ENCODE measurements around the gene ZDHHC24.

ZDHHC24 gene

GRCh38 chr11:66484806-66485380 is 61.0 kb downstream of the ZDHHC24 start:
- Mint-ChIP-seq H3K27ac (no peak overlapping the region), H3K36me3 (ENCODE audit: low read depth) (peaks cover 13% of the 10 kb centered on the region), H3K27me3 (no peaks in the 10 kb centered on the region), H3K4me1 (peaks cover 19% of the 10 kb centered on the region), H3K9me3 (no peaks in the 10 kb centered on the region), H3K4me3 (no peak overlapping the region)
- no peak for DNase-seq
- no peak for ATAC-seq

GRCh38 chr11:66480117-66480938 is 65.5 kb downstream of the ZDHHC24 start, which contains the start of gene DPP3:
Gene DPP3 (plus strand): TSS chr11:66480434. CDS start chr11:66482201, 1,767 bp downstream.
- no peaks in the 10 kb centered on the region for H3K27me3 Mint-ChIP-seq
- no peaks in the 10 kb centered on the region for H3K9me3 Mint-ChIP-seq
- H3K36me3 Mint-ChIP-seq (ENCODE audit: low read depth): peaks cover 6% of the 10 kb centered on the region
- peak; percentile 97 for DNase-seq
- H3K4me1 Mint-ChIP-seq: peaks cover 26% of the 10 kb centered on the region
- H3K27ac Mint-ChIP-seq: peak within 1 kb of the TSS; percentile 84
- ATAC-seq: peak; percentile 96
- H3K4me3 Mint-ChIP-seq: peak within 1 kb of the TSS; percentile 88

- H3K27ac Mint-ChIP-seq: peak overlapping the region; percentile 84
- peaks cover 4% of the 10 kb centered on the region for H3K36me3 Mint-ChIP-seq (ENCODE audit: low read depth)
- peak; percentile 23 for DNase-seq
- no peaks in the 10 kb centered on the region for H3K9me3 Mint-ChIP-seq
- peaks cover 26% of the 10 kb centered on the region for H3K4me1 Mint-ChIP-seq
- peak overlapping the region; percentile 88 for H3K4me3 Mint-ChIP-seq
- no peak for ATAC-seq
- no peaks in the 10 kb centered on the region for H3K27me3 Mint-ChIP-seq
These were observed 66.3 kb downstream of the ZDHHC24 start for GRCh38 chr11:66479394-66480116.

DNA sequence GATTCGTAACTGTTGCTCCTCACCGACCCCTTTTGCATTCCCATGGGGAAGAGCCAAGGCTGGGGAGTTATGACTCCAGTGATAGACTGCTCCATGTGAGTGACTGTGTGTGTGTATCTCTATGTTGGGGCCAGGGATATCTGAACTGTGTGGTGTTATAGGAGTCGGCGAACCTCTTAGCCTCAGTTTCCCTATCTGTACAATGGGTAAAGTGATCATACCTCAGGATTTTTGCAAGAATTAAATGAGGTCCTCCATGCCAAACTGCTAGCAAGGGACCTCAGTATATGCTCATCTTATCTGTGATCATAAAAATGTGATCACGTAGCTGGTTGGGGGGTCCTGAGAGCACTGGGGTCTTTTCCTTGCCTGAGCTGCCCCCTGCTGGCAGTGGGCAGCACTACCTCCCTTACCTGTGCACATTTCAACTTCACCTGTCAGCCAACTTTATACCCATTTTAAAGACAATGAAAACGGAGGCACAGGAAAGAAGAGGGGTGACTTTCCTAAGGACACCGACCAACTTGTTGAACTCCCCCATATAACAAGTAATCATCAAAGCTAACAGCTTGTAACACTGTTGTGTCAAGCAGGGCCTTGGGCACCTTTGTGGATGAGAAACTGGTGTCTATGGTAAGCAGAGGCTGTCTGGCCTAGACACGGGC is 67.0 kb downstream of the ZDHHC24 start:
- peaks cover 3% of the 10 kb centered on the region for H3K36me3 Mint-ChIP-seq (ENCODE audit: low read depth)
- H3K27ac Mint-ChIP-seq: peak overlapping the region; percentile 84

GRCh38 chr11:66477263-66478201 is 68.3 kb downstream of the ZDHHC24 start:
- H3K27me3 Mint-ChIP-seq: no peaks in the 10 kb centered on the region
- H3K27ac Mint-ChIP-seq: no peak overlapping the region
- no peak overlapping the region for H3K4me3 Mint-ChIP-seq
- H3K4me1 Mint-ChIP-seq: peaks cover 21% of the 10 kb centered on the region
- ATAC-seq (no peak), DNase-seq (no peak)
- no peaks in the 10 kb centered on the region for H3K9me3 Mint-ChIP-seq
- H3K36me3 Mint-ChIP-seq (ENCODE audit: low read depth): peaks cover 1% of the 10 kb centered on the region

More for the DNA sequence above, 67.0 kb downstream of the ZDHHC24 start:
- ATAC-seq (no peak), DNase-seq (peak; percentile 63)
- no peaks in the 10 kb centered on the region for H3K9me3 Mint-ChIP-seq
- H3K4me1 Mint-ChIP-seq: peaks cover 26% of the 10 kb centered on the region
- no peaks in the 10 kb centered on the region for H3K27me3 Mint-ChIP-seq
- peak overlapping the region; percentile 88 for H3K4me3 Mint-ChIP-seq

DNA sequence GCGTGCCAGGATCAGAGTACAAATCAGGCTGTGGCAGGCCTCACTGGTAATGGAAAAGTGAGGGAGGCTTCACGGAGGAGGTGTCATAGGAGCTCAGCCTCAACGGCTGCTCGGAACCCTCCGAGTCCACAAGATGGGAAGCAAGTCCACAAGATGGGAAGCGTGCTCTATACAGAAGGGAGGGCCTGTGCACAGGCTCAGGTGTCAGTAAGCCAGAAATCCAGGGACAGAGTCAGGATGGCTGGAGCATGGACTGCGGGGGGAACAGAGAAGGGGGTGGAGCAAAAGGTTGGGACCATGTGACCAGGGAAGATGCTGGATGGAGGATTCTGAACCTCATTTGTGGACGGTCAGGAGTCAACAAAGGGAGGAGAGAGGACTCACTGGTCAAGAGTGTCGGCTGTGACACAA is 69.0 kb downstream of the ZDHHC24 start:
- no peaks in the 10 kb centered on the region for H3K9me3 Mint-ChIP-seq
- H3K4me3 Mint-ChIP-seq: no peak overlapping the region
- no peaks in the 10 kb centered on the region for H3K27me3 Mint-ChIP-seq
- no peak for ATAC-seq
- no peaks in the 10 kb centered on the region for H3K36me3 Mint-ChIP-seq (ENCODE audit: low read depth)
- DNase-seq: no peak
- H3K4me1 Mint-ChIP-seq: peaks cover 17% of the 10 kb centered on the region
- no peak overlapping the region for H3K27ac Mint-ChIP-seq

DNA sequence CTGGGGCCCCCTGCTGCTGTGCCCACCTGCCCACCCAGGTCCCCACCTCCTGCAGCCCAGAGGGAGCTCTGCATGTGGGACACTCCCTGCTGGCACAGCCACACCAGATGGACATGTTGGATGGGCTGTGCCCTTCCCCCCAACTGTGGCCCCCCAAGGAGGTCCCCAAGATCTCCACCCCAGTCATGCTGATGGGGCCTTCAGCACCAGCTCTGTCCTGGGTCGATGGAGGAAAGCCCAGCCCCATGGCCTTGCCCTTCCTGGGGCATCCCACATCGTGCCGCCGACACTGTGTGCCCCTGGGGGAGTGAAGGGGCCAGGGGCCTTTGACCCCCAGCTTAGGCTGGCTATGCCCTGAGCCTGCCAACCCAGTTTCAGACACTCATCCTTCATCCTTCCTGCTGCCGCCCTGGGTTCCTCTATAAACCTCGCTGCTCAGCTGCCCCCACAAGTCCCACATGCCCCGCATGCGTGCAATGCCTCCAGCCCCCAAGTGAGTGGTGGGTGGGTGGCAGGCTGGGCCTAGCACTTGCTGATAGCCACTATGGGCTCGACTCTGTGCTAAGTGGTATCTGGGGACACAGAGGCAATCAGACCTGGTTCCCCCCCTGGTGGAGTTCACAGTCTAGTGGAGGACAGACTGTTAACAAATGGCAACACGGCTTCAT is 69.5 kb downstream of the ZDHHC24 start:
- no peak overlapping the region for H3K27ac Mint-ChIP-seq
- H3K4me1 Mint-ChIP-seq: peaks cover 15% of the 10 kb centered on the region
- no peak overlapping the region for H3K4me3 Mint-ChIP-seq
- no peaks in the 10 kb centered on the region for H3K36me3 Mint-ChIP-seq (ENCODE audit: low read depth)
- ATAC-seq (no peak), DNase-seq (no peak)
- H3K27me3 Mint-ChIP-seq: no peaks in the 10 kb centered on the region
- H3K9me3 Mint-ChIP-seq: no peaks in the 10 kb centered on the region

GRCh38 chr11:66475349-66476172 is 70.3 kb downstream of the ZDHHC24 start:
- Mint-ChIP-seq H3K9me3 (no peaks in the 10 kb centered on the region), H3K27me3 (no peaks in the 10 kb centered on the region), H3K27ac (no peak overlapping the region), H3K4me3 (no peak overlapping the region), H3K36me3 (ENCODE audit: low read depth) (no peaks in the 10 kb centered on the region), H3K4me1 (peaks cover 14% of the 10 kb centered on the region)
- DNase-seq (no peak), ATAC-seq (no peak)

DNA sequence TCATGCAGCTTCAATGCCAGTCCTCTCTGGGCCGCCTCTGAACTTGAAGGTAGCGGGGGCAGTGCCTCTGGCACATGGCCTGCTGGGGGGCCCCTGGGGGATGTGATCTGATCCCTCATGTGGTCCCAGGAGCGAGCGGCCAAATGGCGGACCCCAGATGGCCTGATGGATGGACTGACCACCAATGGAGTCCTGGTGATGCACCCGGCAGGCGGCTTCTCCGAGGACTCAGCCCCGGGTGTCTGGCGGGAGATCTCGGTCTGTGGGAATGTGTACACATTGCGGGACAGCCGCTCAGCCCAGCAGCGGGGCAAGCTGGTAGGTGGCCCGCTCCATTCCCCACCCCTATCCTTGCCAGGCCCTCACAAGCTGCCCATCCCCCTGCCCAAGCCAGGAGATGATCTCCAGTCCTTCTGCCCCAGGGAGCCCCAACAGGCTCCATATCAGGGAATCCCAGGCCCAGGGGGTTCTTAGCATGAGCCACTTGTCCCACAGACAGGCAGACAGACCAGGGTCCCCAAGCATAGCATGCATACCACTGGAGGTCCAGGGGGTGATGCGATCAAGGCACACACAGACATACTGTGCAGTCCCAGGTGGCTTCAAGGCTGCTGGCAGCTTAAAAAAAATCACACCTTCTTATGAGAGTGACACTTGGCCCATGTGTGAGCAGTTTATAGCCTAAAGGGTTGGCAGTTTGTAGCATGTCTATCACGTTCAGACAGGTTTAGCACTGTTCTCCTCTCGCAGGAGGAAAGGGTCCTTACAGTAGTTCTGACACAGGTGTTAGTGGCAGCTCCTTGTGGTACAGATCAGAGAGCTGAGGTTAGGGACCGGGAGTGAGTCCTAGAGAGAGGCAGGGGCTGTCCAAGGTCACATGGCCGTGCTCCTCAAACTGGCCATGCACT is 72.0 kb downstream of the ZDHHC24 start:
- H3K36me3 Mint-ChIP-seq (ENCODE audit: low read depth): no peaks in the 10 kb centered on the region
- no peaks in the 10 kb centered on the region for H3K9me3 Mint-ChIP-seq
- no peak overlapping the region for H3K4me3 Mint-ChIP-seq
- ATAC-seq (no peak), DNase-seq (no peak)
- no peaks in the 10 kb centered on the region for H3K27me3 Mint-ChIP-seq
- no peak overlapping the region for H3K27ac Mint-ChIP-seq
- H3K4me1 Mint-ChIP-seq: peaks cover 13% of the 10 kb centered on the region

DNA sequence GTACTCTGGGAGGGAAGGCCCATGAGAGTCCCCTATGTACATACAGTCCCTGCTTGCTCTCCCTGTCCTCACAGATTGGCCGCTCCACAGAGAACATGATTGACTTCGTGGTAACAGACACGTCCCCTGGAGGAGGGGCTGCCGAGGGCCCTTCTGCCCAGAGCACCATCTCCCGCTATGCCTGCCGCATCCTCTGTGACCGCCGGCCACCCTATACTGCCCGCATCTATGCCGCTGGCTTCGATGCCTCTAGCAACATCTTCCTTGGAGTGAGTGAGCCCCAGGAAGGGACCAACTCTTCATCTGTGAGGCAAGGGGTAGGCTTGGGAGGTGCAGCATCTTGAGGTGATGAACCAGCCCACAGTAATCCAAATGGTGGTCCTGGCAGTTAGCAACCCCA is 72.7 kb downstream of the ZDHHC24 start:
- Mint-ChIP-seq H3K4me3 (no peak overlapping the region), H3K27me3 (no peaks in the 10 kb centered on the region), H3K27ac (no peak overlapping the region), H3K4me1 (peaks cover 14% of the 10 kb centered on the region), H3K9me3 (no peaks in the 10 kb centered on the region), H3K36me3 (ENCODE audit: low read depth) (no peaks in the 10 kb centered on the region)
- no peak for ATAC-seq
- no peak for DNase-seq

GRCh38 chr11:66472054-66472453 is 73.8 kb downstream of the ZDHHC24 start:
- DNase-seq (no peak), ATAC-seq (no peak)
- Mint-ChIP-seq H3K27me3 (no peaks in the 10 kb centered on the region), H3K36me3 (ENCODE audit: low read depth) (no peaks in the 10 kb centered on the region), H3K4me3 (no peak overlapping the region), H3K4me1 (peaks cover 22% of the 10 kb centered on the region), H3K27ac (no peak overlapping the region), H3K9me3 (no peaks in the 10 kb centered on the region)

DNA sequence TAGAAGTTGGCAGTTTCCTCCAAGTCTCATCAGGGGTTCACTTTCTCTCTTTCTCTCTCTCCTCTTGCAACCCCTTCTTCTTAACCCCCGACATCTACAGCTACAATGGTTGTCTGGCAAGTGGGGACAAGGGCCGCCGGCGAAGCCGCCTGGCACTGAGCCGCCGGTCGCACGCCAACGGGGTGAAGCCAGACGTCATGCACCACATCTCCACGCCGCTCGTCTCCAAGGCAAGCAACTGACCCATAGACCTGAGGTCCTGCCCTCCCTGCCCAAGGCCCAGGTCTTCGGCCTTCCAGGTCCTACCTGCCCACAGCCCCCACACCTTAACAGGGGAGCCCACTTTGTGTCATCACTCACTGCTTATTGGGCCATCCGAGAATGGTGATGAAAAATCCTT is 74.7 kb downstream of the ZDHHC24 start:
- Mint-ChIP-seq H3K4me3 (no peak overlapping the region), H3K27me3 (no peaks in the 10 kb centered on the region), H3K36me3 (ENCODE audit: low read depth) (no peaks in the 10 kb centered on the region), H3K4me1 (peaks cover 26% of the 10 kb centered on the region), H3K9me3 (no peaks in the 10 kb centered on the region), H3K27ac (no peak overlapping the region)
- DNase-seq (no peak), ATAC-seq (no peak)

All from activated naive CD8-positive, alpha-beta T cell treated with anti-CD3 and anti-CD28 coated beads, Interleukin-2, amount 50 U/mL, for 24 hours (primary cell).